ENCODE data around the gene TDRD7. TPM values are rescaled to one million over a fixed set of nuclear protein-coding genes. Genes with fewer than 3 reads are reported as not detected.

The TDRD7 gene
- total RNA-seq, 1 experiment from 2014 or later: 3.6 TPM

DNA sequence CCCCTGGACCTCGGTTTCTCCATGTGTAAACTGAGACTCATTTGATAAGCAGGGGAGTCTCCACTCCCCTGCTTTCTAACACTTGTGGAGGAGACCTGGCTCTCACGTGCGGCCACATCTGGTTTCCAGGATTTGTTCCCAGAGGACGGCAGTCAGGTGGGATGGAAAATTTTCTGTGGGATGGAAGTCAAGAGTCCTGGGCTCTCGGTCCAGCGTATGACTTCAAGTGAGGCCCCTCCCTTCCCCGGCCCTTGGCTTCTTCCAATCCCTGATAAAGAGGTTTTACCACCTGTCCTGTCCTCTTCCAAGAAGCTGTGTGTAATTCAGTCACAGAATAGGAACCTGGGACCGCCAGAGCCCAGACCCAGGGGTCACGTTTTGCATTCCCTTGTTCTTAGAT is 124.6 kb downstream of the TDRD7 start:
- CTCF ChIA-PET: interaction anchor here (0.5 kb wide), 1 partner anchor 33 kb away, joined by 6 read pairs; no protein-coding TSS in a partner anchor
- intact Hi-C loops (cut with micrococcal nuclease; ENCODE audit: unreplicated experiment): no loop called here
- POLR2A ChIA-PET (ENCODE audit: low non-redundant PET): no interaction called here

DNA sequence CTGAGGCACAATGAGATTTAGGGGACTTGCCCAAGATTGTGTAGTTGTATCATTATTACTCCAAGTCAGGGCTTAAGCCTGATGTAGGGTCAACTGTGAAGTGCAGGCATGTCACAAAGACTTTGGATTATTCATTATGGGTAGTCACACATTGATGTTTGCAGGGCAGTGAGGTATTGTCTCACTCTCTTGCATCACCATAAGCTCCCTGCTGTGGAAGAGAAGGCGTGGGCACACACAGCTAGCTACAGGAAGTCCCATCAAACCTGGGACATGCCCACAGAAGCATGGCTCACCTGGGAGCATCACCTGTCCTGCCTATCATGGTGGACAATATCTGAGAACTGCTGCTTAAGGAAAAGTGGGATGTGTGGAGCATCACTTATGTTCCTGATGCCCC is 131.7 kb downstream of the TDRD7 start:
- TF ChIP-seq, protein P1, sequence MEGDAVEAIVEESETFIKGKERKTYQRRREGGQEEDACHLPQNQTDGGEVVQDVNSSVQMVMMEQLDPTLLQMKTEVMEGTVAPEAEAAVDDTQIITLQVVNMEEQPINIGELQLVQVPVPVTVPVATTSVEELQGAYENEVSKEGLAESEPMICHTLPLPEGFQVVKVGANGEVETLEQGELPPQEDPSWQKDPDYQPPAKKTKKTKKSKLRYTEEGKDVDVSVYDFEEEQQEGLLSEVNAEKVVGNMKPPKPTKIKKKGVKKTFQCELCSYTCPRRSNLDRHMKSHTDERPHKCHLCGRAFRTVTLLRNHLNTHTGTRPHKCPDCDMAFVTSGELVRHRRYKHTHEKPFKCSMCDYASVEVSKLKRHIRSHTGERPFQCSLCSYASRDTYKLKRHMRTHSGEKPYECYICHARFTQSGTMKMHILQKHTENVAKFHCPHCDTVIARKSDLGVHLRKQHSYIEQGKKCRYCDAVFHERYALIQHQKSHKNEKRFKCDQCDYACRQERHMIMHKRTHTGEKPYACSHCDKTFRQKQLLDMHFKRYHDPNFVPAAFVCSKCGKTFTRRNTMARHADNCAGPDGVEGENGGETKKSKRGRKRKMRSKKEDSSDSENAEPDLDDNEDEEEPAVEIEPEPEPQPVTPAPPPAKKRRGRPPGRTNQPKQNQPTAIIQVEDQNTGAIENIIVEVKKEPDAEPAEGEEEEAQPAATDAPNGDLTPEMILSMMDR (conservative IDR thresholded peaks at IDR 0.05; ENCODE audit: low read depth, low read length): no peak
- TF ChIP-seq EZH2 (IDR thresholded peaks at IDR 0.05; ENCODE audit: borderline replicate concordance, low read depth, low read length, poor library complexity, severe bottlenecking): no peak
- BruUV-seq (replicated peaks): no TSS peak
- intact Hi-C loops (cut with micrococcal nuclease; ENCODE audit: unreplicated experiment): no loop called here

More for the DNA sequence above, 124.6 kb downstream of the TDRD7 start:
- BruUV-seq (replicated peaks): no TSS peak
- no peak overlapping the region for H3K4me3 ChIP-seq (ENCODE audit: low read depth, low read length, poor library complexity, severe bottlenecking)
- no peaks in the 10 kb centered on the region for H3K9me3 ChIP-seq (ENCODE audit: low read depth, low read length, poor library complexity, severe bottlenecking)
- DNase-seq (ENCODE audit: low spot score): no peak
- H3K4me1 ChIP-seq (ENCODE audit: insufficient read depth, low read length, poor library complexity, severe bottlenecking): no peaks in the 10 kb centered on the region
- no peak for TF ChIP-seq EZH2 (IDR thresholded peaks at IDR 0.05; ENCODE audit: borderline replicate concordance, low read depth, low read length, poor library complexity, severe bottlenecking)
- TF ChIP-seq, protein P1 (conservative IDR thresholded peaks at IDR 0.05; ENCODE audit: low read depth, low read length): no peak
- no peak overlapping the region for H3K27ac ChIP-seq (ENCODE audit: low read depth, low read length, poor library complexity, severe bottlenecking)
- H3K27me3 ChIP-seq (replicated peaks; ENCODE audit: insufficient read depth, low read depth, low read length, poor library complexity): no peaks in the 10 kb centered on the region
- no peaks in the 10 kb centered on the region for H3K36me3 ChIP-seq (ENCODE audit: insufficient read depth, low read length, poor library complexity, severe bottlenecking)

GRCh38 chr9:97545486-97545885 is 133.6 kb downstream of the TDRD7 start:
- intact Hi-C loops (cut with micrococcal nuclease; ENCODE audit: unreplicated experiment): no loop called here
- DNase-seq (ENCODE audit: low spot score): no peak
- H3K27me3 ChIP-seq (replicated peaks; ENCODE audit: insufficient read depth, low read depth, low read length, poor library complexity): no peaks in the 10 kb centered on the region
- H3K4me3 ChIP-seq (ENCODE audit: low read depth, low read length, poor library complexity, severe bottlenecking): no peak overlapping the region
- no peak overlapping the region for H3K27ac ChIP-seq (ENCODE audit: low read depth, low read length, poor library complexity, severe bottlenecking)
- CTCF ChIA-PET: no interaction called here
- no peaks in the 10 kb centered on the region for H3K36me3 ChIP-seq (ENCODE audit: insufficient read depth, low read length, poor library complexity, severe bottlenecking)
- no peaks in the 10 kb centered on the region for H3K9me3 ChIP-seq (ENCODE audit: low read depth, low read length, poor library complexity, severe bottlenecking)
- H3K4me1 ChIP-seq (ENCODE audit: insufficient read depth, low read length, poor library complexity, severe bottlenecking): no peaks in the 10 kb centered on the region
- BruUV-seq (replicated peaks): no TSS peak
- TF ChIP-seq EZH2 (IDR thresholded peaks at IDR 0.05; ENCODE audit: borderline replicate concordance, low read depth, low read length, poor library complexity, severe bottlenecking): no peak
- TF ChIP-seq, protein P1 (conservative IDR thresholded peaks at IDR 0.05; ENCODE audit: low read depth, low read length): no peak
- POLR2A ChIA-PET (ENCODE audit: low non-redundant PET): interaction anchor here (0.7 kb wide), 1 partner anchor 44 kb away, joined by 3 read pairs; the partner anchor contains the start of gene TMOD1

More for the DNA sequence above, 131.7 kb downstream of the TDRD7 start:
- Histone ChIP-seq H3K27me3 (replicated peaks; ENCODE audit: insufficient read depth, low read depth, low read length, poor library complexity) (no peaks in the 10 kb centered on the region), H3K9me3 (ENCODE audit: low read depth, low read length, poor library complexity, severe bottlenecking) (no peaks in the 10 kb centered on the region), H3K27ac (ENCODE audit: low read depth, low read length, poor library complexity, severe bottlenecking) (no peak overlapping the region), H3K4me3 (ENCODE audit: low read depth, low read length, poor library complexity, severe bottlenecking) (no peak overlapping the region), H3K4me1 (ENCODE audit: insufficient read depth, low read length, poor library complexity, severe bottlenecking) (no peaks in the 10 kb centered on the region), H3K36me3 (ENCODE audit: insufficient read depth, low read length, poor library complexity, severe bottlenecking) (no peaks in the 10 kb centered on the region)
- CTCF ChIA-PET: no interaction called here
- DNase-seq (ENCODE audit: low spot score): peak; percentile 12
- POLR2A ChIA-PET (ENCODE audit: low non-redundant PET): no interaction called here

Small RNAs within 50 kb of the gene (microRNA-seq; reads per million reads assigned to microRNA genes)
- not detected for gene MIR1302-8

Other genes starting within 250 kb of the TDRD7 start
- 0.34 and 0.66 TPM in 2 replicates for gene CCDC180, start 104.4 kb upstream of the TDRD7 start, total RNA-seq (2021)
- gene TMOD1, start 89.6 kb downstream of the TDRD7 start, total RNA-seq (2021): 0.09 and 0.24 TPM in 2 replicates
- 29.7 and 31.2 TPM in 2 replicates for gene TSTD2, start 221.3 kb downstream of the TDRD7 start, total RNA-seq (2021)
- 49.8 and 57.9 TPM in 2 replicates for gene NCBP1, start 221.7 kb downstream of the TDRD7 start, total RNA-seq (2021)

Measured in A673 (cell line).